H9 (cell line): ENCODE measurements around the gene ZGRF1. TPM values are rescaled to one million over a fixed set of nuclear protein-coding genes. Genes with fewer than 3 reads are reported as not detected.
A peak's percentile ranks its signal among the peaks of the same experiment; 100 is the strongest.

Source experiments
- DNase-seq: peaks from one replicate; pipeline ENCODE4 v3.0.0-alpha.2; 2017
- H2AFZ ChIP-seq: one replicate; pipeline ENCODE4 v1.6.1; 2013; ENCODE audit warnings: mild to moderate bottlenecking, low read length, control low read depth, moderate library complexity
- H2AK5ac ChIP-seq: 2 replicates; pipeline ENCODE4 v1.6.1; 2013; ENCODE audit warnings: low read length, control low read depth, mixed read lengths; ENCODE audit not compliant: insufficient read length
- H2BK120ac ChIP-seq: one replicate; pipeline ENCODE4 v1.6.1; 2013; ENCODE audit warnings: low read depth, mild to moderate bottlenecking, low read length, control low read depth, inconsistent platforms; ENCODE audit not compliant: poor library complexity, severe bottlenecking
- H2BK12ac ChIP-seq: 2 replicates; pipeline ENCODE4 v1.6.1; 2013; ENCODE audit warnings: low read length, control low read depth, mixed read lengths, low read depth; ENCODE audit not compliant: insufficient read length
- H2BK15ac ChIP-seq: 2 replicates; pipeline ENCODE4 v1.6.1; 2013; ENCODE audit warnings: low read depth, low read length, control low read depth
- H2BK20ac ChIP-seq: one replicate; pipeline ENCODE4 v1.6.1; 2013; ENCODE audit warnings: low read depth, mild to moderate bottlenecking, low read length, control low read depth, inconsistent platforms; ENCODE audit not compliant: poor library complexity, severe bottlenecking
- H2BK5ac ChIP-seq: 2 replicates; pipeline ENCODE4 v1.6.1; 2013; ENCODE audit warnings: low read length, control low read depth, mixed read lengths; ENCODE audit not compliant: insufficient read length
- H3K14ac ChIP-seq: 2 replicates; pipeline ENCODE4 v1.6.1; 2013; ENCODE audit warnings: low read length, control low read depth; ENCODE audit not compliant: insufficient read depth
- H3K18ac ChIP-seq: 2 replicates; pipeline ENCODE4 v1.6.1; 2013; ENCODE audit warnings: low read depth, mild to moderate bottlenecking, mixed read lengths, low read length, control low read depth; ENCODE audit not compliant: insufficient read length
- H3K23ac ChIP-seq: 2 replicates; pipeline ENCODE4 v1.6.1; 2013; ENCODE audit warnings: low read length, control low read depth, mixed read lengths, low read depth; ENCODE audit not compliant: insufficient read length
- H3K23me2 ChIP-seq: 2 replicates; pipeline ENCODE4 v1.6.1; 2013; ENCODE audit warnings: low read depth, mild to moderate bottlenecking, mixed read lengths, low read length, control low read depth; ENCODE audit not compliant: insufficient read length, poor library complexity, severe bottlenecking
- H3K27ac ChIP-seq: 2 replicates; pipeline ENCODE4 v1.5.1; 2013; ENCODE audit warnings: low read length, control low read depth, mixed read lengths, low read depth; ENCODE audit not compliant: insufficient read length
- H3K27me3 ChIP-seq: 2 replicates; pipeline ENCODE4 v1.6.1; 2013; ENCODE audit warnings: low read length, control low read depth, inconsistent platforms; ENCODE audit not compliant: insufficient read depth
- H3K4ac ChIP-seq: 2 replicates; pipeline ENCODE4 v1.6.1; 2013; ENCODE audit warnings: low read depth, mild to moderate bottlenecking, control low read depth, inconsistent platforms, low read length, moderate library complexity
- H3K4me1 ChIP-seq: 2 replicates; pipeline ENCODE4 v1.6.1; 2013; ENCODE audit warnings: low read length, control low read depth, inconsistent platforms; ENCODE audit not compliant: insufficient read depth
- H3K4me2 ChIP-seq: 2 replicates; pipeline ENCODE4 v1.6.1; 2013; ENCODE audit warnings: low read length, control low read depth, mixed read lengths; ENCODE audit not compliant: insufficient read length, insufficient read depth
- H3K56ac ChIP-seq: 2 replicates; pipeline ENCODE4 v1.6.1; 2013; ENCODE audit warnings: low read depth, mild to moderate bottlenecking, mixed read lengths, low read length, control low read depth; ENCODE audit not compliant: insufficient read length
- H3K79me1 ChIP-seq: 2 replicates; pipeline ENCODE4 v1.6.1; 2013; ENCODE audit warnings: low read depth, mild to moderate bottlenecking, moderate library complexity, low read length, control low read depth, inconsistent platforms; ENCODE audit not compliant: insufficient read depth, poor library complexity, severe bottlenecking
- H3K79me2 ChIP-seq: 2 replicates; pipeline ENCODE4 v1.6.1; 2013; ENCODE audit warnings: low read length, control low read depth, inconsistent platforms; ENCODE audit not compliant: insufficient read depth
- H3K9ac ChIP-seq: 2 replicates; pipeline ENCODE4 v1.6.1; 2013; ENCODE audit warnings: low read length, control low read depth, mixed read lengths; ENCODE audit not compliant: insufficient read length; ENCODE audit errors: extremely low read depth
- H3K9me3 ChIP-seq: one replicate; pipeline ENCODE4 v1.6.1; 2013; ENCODE audit warnings: low read depth, low read length, inconsistent platforms; ENCODE audit not compliant: control insufficient read depth
- H3T11ph ChIP-seq: one replicate; pipeline ENCODE4 v1.6.1; 2013; ENCODE audit warnings: mild to moderate bottlenecking, low read length, control low read depth, inconsistent platforms
- H4K20me1 ChIP-seq: one replicate; pipeline ENCODE4 v1.6.1; 2013; ENCODE audit not compliant: control insufficient read depth, insufficient read length, insufficient read depth
- H4K5ac ChIP-seq: 2 replicates; pipeline ENCODE4 v1.6.1; 2013; ENCODE audit warnings: low read depth, mild to moderate bottlenecking, mixed read lengths, low read length, control low read depth; ENCODE audit not compliant: insufficient read length
- H4K8ac ChIP-seq: replicated peaks from 2 replicates; pipeline ENCODE4 v1.6.1; 2013; ENCODE audit warnings: low read length, control low read depth, mixed read lengths, low read depth; ENCODE audit not compliant: insufficient read length
- H4K91ac ChIP-seq: 2 replicates; pipeline ENCODE4 v1.6.1; 2013; ENCODE audit warnings: low read depth, mild to moderate bottlenecking, moderate library complexity, mixed read lengths, low read length, control low read depth; ENCODE audit not compliant: insufficient read length
- H3K27ac Mint-ChIP-seq, 3 experiments: 2 replicates in 2 of 3; 3 replicates in 1 of 3; pipeline ENCODE4 v1.8.0; 2020 to 2021; ENCODE audit warnings: mixed read lengths in 3 of 3, mild to moderate bottlenecking in 1 of 3, moderate library complexity in 1 of 3
- H3K27me3 Mint-ChIP-seq: 2 replicates; pipeline ENCODE4 v1.8.0; 2021; ENCODE audit warnings: low read depth, mild to moderate bottlenecking, moderate library complexity, mixed read lengths
- H3K36me3 Mint-ChIP-seq, 3 experiments: 2 replicates in 2 of 3; 3 replicates in 1 of 3; pipeline ENCODE4 v1.8.0; 2020 to 2021; ENCODE audit warnings: low read depth in 3 of 3, mixed read lengths in 3 of 3; ENCODE audit not compliant: insufficient read depth in 1 of 3
- H3K4me1 Mint-ChIP-seq, 2 experiments: 2 replicates each; pipeline ENCODE4 v1.8.0; 2020; ENCODE audit warnings: mixed read lengths in 2 of 2
- H3K4me3 Mint-ChIP-seq, 2 experiments: 2 replicates in 1 of 2; 3 replicates in 1 of 2; pipeline ENCODE4 v1.8.0; 2020 to 2021; ENCODE audit warnings: mild to moderate bottlenecking in 2 of 2, mixed read lengths in 2 of 2, moderate library complexity in 1 of 2
- H3K9me3 Mint-ChIP-seq, 2 experiments: 2 replicates in 1 of 2; 3 replicates in 1 of 2; pipeline ENCODE4 v1.8.0; 2020; ENCODE audit warnings: mild to moderate bottlenecking in 2 of 2, mixed read lengths in 2 of 2, moderate library complexity in 1 of 2
- WGBS: extraction: QIAGEN DNeasy Blood & Tissue Kit; methylation state at CpG from one replicate; pipeline ENCODE4 v1.1.7; 2013; ENCODE audit warnings: missing lambda C conversion rate, low lambda C conversion rate, mixed read lengths; ENCODE audit not compliant: insufficient read length; ENCODE audit errors: extremely low coverage; 5-methylcytosine and 5-hydroxymethylcytosine counted together
- total RNA-seq: library from RNA; stranded (reverse); gene quantifications from 2 replicates; pipeline ENCODE4 v1.2.1, GENCODE V29; 2021
- TF ChIP-seq, protein P1 (sequence below): fragments of 200-600 bp; sonication (generic); conservative IDR thresholded peaks from 3 replicates; pipeline ENCODE4 v1.8.0; 2021; ENCODE audit warnings: antibody characterized with exemption, mild to moderate bottlenecking

The ZGRF1 gene
- total RNA-seq, 1 experiment from 2014 or later, result 38.3 TPM

DNA sequence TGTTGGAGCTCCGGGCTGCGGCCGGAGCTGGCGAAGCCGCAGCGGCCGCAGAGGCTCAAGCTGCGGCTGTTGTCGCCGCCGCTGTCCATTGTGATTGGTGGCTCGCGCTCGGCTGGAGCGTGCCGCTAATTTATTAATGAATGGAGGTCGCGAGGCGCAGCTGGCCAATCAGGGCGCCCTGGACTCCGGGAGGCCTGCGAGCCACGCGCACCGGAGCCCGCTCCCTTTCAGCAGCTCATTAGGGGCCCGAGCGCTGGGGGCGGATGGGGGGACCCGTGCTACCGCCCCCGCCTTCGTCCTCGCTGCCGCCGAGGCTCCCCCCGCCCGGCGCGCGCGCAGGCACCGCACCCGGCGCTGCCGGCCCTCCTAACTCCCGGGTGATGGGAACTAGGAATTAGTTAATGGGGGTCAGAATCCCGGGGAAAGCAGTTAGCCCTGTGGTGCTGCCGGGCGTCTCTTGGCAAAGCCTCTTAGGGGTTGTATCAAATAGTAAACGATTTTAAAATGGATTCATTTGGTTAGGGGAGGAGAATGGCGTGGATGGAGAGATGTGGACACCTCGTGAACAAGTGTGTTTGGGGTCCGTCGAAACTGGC is 120.1 kb downstream of the ZGRF1 start:
- H3K4me1 Mint-ChIP-seq, result peaks cover 47 to 68% of the 10 kb centered on the region in 2 experiments
- Histone ChIP-seq H2BK15ac (no peak overlapping the region), H3K23me2 (peaks cover 32% of the 10 kb centered on the region), H3T11ph (no peak overlapping the region), H2AFZ (no peak overlapping the region), H3K4me1 (peaks cover 3% of the 10 kb centered on the region; the same call in 1 of the 2 replicates), H3K4ac (no peak overlapping the region), H2BK5ac (no peak overlapping the region), H3K23ac (no peak overlapping the region), H4K20me1 (no peaks in the 10 kb centered on the region), H4K5ac (no peak overlapping the region), H2AK5ac (no peak overlapping the region), H4K8ac (no peak overlapping the region), H2BK120ac (no peak overlapping the region), H3K79me1 (no peaks in the 10 kb centered on the region), H3K27me3 (peaks cover 91% of the 10 kb centered on the region), H3K18ac (no peak overlapping the region), H3K9ac (no peak overlapping the region), H4K91ac (no peak overlapping the region), H3K56ac (no peak overlapping the region), H3K27ac (no peak overlapping the region), H3K4me2 (peak overlapping the region; percentile 88), H2BK12ac (no peak overlapping the region), H2BK20ac (no peak overlapping the region), H3K9me3 (no peaks in the 10 kb centered on the region), H3K14ac (no peak overlapping the region), H3K79me2 (no peaks in the 10 kb centered on the region)
- H3K9me3 Mint-ChIP-seq, result peaks cover 6 to 18% of the 10 kb centered on the region in 2 experiments; a peak in 3 of 5 replicates
- WGBS, result no CpG with 5 or more reads among the region's 55 CpGs
- peak overlapping the region; percentile 37 to 90; a peak in 4 of 5 replicates for H3K4me3 Mint-ChIP-seq
- peaks cover 99% of the 10 kb centered on the region for H3K27me3 Mint-ChIP-seq
- TF ChIP-seq, protein P1, sequence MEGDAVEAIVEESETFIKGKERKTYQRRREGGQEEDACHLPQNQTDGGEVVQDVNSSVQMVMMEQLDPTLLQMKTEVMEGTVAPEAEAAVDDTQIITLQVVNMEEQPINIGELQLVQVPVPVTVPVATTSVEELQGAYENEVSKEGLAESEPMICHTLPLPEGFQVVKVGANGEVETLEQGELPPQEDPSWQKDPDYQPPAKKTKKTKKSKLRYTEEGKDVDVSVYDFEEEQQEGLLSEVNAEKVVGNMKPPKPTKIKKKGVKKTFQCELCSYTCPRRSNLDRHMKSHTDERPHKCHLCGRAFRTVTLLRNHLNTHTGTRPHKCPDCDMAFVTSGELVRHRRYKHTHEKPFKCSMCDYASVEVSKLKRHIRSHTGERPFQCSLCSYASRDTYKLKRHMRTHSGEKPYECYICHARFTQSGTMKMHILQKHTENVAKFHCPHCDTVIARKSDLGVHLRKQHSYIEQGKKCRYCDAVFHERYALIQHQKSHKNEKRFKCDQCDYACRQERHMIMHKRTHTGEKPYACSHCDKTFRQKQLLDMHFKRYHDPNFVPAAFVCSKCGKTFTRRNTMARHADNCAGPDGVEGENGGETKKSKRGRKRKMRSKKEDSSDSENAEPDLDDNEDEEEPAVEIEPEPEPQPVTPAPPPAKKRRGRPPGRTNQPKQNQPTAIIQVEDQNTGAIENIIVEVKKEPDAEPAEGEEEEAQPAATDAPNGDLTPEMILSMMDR, result no peak
- DNase-seq, result peak; percentile 83
- peaks cover 0 to 4% (median 0%) of the 10 kb centered on the region in 3 experiments; a peak in 2 of 7 replicates for H3K36me3 Mint-ChIP-seq
- H3K27ac Mint-ChIP-seq, result no peak overlapping the region; a peak in 1 of 7 replicates
